Measurements from ENCODE around the gene CPSF2.
A peak's percentile ranks its signal among the peaks of the same experiment; 100 is the strongest.
"Not testable (repeated sequence)": the region's sequence is repeated elsewhere in the genome, so short reads cannot be mapped to it uniquely, and the experiment has no call there.

CPSF2 gene

DNA sequence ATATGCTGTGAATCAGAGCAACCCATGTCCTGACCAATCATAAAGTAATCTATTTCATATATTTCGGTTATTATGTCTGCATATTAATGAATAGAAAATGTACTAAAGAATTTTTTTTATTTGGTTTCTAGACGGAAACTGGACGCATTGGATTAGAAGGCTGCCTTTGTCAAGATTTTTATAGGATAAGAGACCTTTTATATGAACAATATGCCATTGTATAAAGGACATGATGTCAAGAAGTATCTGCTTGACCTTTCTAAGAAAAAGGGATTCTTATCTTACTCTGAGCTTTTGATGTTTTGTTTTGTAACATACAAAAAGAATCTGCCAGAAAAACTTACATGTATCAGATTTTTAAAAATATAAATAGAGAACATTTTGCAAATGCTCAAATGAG, 39.8 kb downstream of the CPSF2 start:
- no peak for DNase-seq (ENCODE audit: low read depth)
- no peak overlapping the region for H3K9ac ChIP-seq (ENCODE audit: low read length)
- peaks cover 16% of the 10 kb centered on the region for H3K4me1 ChIP-seq (ENCODE audit: control insufficient read depth, insufficient read depth, low read length)
- H3K27me3 ChIP-seq (replicated peaks; ENCODE audit: control insufficient read depth, insufficient read depth, low read length), result no peaks in the 10 kb centered on the region
- H3K36me3 ChIP-seq (ENCODE audit: control insufficient read depth, insufficient read depth, low read length, severe bottlenecking), result peaks cover 78% of the 10 kb centered on the region
- peaks cover 2% of the 10 kb centered on the region for H3K9me3 ChIP-seq (ENCODE audit: control insufficient read depth, low read length)
- no peak overlapping the region for H3K4me3 ChIP-seq (ENCODE audit: low read length)

DNA sequence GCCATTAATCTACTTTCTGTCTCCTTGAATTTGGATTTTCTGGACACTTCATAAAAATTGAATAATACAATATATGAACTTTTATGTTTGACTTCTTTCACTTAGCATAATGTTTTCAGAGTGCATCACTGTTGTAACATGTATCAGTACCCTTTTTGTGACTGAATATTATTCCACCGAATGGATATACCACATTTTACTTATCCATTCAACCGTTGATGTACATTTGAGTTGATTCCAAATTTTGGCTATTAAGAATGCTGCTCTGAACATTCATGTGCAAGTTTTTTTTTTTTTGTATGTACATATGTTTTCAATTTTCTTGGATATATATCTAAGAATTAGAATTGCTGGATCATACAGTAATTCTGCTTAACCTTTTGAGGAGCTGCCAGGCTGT, 43.2 kb downstream of the CPSF2 start:
- no peak for DNase-seq (ENCODE audit: low read depth)
- H3K27me3 ChIP-seq (replicated peaks; ENCODE audit: control insufficient read depth, insufficient read depth, low read length), result no peaks in the 10 kb centered on the region
- peaks cover 59% of the 10 kb centered on the region for H3K36me3 ChIP-seq (ENCODE audit: control insufficient read depth, insufficient read depth, low read length, severe bottlenecking)
- H3K4me1 ChIP-seq (ENCODE audit: control insufficient read depth, insufficient read depth, low read length), result peaks cover 14% of the 10 kb centered on the region
- H3K9me3 ChIP-seq (ENCODE audit: control insufficient read depth, low read length), result peaks cover 4% of the 10 kb centered on the region
- no peak overlapping the region for H3K4me3 ChIP-seq (ENCODE audit: low read length)
- no peak overlapping the region for H3K9ac ChIP-seq (ENCODE audit: low read length)

DNA sequence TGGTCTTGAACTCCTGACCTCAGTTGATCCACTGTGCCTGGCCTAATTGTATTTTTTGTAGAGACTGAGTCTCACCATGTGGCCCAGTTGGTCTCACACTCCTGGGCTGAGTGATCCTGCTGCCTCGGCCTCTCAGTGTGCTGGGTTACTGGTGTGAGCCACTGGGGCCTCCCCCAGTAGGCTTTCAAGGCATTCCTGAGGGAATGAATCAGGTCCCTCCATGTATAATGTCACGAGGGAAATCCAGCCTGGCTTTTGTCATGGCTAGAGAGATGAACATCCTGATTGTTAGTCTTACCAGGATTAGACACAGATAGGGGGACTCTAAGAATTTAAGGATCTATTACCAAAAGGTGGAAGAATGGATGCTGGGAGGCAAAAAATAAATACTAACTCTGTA, 51.9 kb downstream of the CPSF2 start:
- Histone ChIP-seq H3K9me3 (ENCODE audit: control insufficient read depth, low read length) (no peaks in the 10 kb centered on the region), H3K36me3 (ENCODE audit: control insufficient read depth, insufficient read depth, low read length, severe bottlenecking) (no peaks in the 10 kb centered on the region), H3K27me3 (replicated peaks; ENCODE audit: control insufficient read depth, insufficient read depth, low read length) (no peaks in the 10 kb centered on the region), H3K4me3 (ENCODE audit: low read length) (no peak overlapping the region), H3K4me1 (ENCODE audit: control insufficient read depth, insufficient read depth, low read length) (no peaks in the 10 kb centered on the region), H3K9ac (ENCODE audit: low read length) (no peak overlapping the region)
- peak; percentile 10 for DNase-seq (ENCODE audit: low read depth)

DNA sequence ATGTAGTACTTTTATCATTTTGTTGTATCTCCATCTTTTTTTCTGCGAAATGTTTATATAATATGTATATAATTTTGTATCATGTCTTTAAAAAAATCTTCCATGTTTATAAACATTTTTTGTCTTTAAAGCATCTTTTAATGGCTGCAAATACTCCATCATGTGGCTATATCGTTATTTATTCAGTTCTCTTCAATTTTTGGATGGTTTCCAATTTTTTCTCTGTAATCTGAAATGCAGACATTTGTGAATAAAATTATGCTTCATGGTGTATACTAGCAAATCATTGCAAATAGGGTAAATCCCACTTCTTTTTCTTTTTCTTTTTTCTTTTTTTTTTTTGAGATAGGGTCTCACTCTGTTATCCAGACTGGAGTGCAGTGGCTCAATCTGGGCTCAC, 54.0 kb downstream of the CPSF2 start:
- Histone ChIP-seq H3K9me3 (ENCODE audit: control insufficient read depth, low read length) (no peaks in the 10 kb centered on the region), H3K4me1 (ENCODE audit: control insufficient read depth, insufficient read depth, low read length) (no peaks in the 10 kb centered on the region), H3K27me3 (replicated peaks; ENCODE audit: control insufficient read depth, insufficient read depth, low read length) (no peaks in the 10 kb centered on the region), H3K9ac (ENCODE audit: low read length) (no peak overlapping the region), H3K4me3 (ENCODE audit: low read length) (no peak overlapping the region), H3K36me3 (ENCODE audit: control insufficient read depth, insufficient read depth, low read length, severe bottlenecking) (no peaks in the 10 kb centered on the region)
- DNase-seq (ENCODE audit: low read depth), result no peak

DNA sequence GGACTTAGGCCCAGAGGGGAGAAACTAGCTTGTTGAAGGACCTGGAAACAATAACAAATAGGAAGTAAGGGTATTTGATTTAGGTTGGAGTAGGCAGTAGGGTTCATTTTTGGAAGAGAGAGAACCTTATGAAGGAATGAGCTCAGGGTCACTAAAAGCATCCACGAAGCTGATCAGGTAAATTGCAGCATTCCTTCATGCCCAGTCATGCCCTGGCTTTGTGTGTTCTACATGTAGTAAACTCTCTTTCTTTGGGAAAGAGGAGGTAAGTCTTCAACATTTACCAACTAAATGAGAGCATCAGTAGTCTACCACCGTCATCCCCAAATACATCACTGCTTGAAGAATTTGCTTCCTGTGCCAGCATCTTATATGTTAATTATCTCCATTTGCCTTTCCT, 54.7 kb downstream of the CPSF2 start:
- Histone ChIP-seq H3K9ac (ENCODE audit: low read length) (no peak overlapping the region), H3K36me3 (ENCODE audit: control insufficient read depth, insufficient read depth, low read length, severe bottlenecking) (no peaks in the 10 kb centered on the region), H3K9me3 (ENCODE audit: control insufficient read depth, low read length) (no peaks in the 10 kb centered on the region), H3K4me3 (ENCODE audit: low read length) (no peak overlapping the region), H3K27me3 (replicated peaks; ENCODE audit: control insufficient read depth, insufficient read depth, low read length) (no peaks in the 10 kb centered on the region), H3K4me1 (ENCODE audit: control insufficient read depth, insufficient read depth, low read length) (no peaks in the 10 kb centered on the region)
- no peak for DNase-seq (ENCODE audit: low read depth)

DNA sequence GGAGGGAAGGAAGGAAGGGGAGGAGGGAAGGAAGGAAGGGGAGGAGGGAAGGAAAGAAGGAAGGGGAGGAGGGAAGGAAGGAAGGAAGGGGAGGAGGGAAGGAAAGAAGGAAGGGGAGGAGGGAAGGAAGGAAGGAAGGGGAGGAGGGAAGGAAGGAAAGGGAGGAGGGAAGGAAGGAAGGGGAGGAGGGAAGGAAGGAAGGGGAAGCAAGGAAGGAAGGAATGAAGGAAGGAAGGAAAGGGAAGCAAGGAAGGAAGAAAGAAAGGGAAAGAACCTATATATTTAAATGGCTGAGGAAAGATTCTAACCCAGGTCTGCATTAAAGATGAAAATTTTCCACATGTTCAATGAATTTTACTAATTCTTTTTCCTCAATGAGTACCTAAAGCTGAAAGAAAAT, 57.4 kb downstream of the CPSF2 start:
- not testable (repeated sequence) for H3K9me3 ChIP-seq (ENCODE audit: control insufficient read depth, low read length); H3K9ac ChIP-seq (ENCODE audit: low read length); H3K27me3 ChIP-seq (replicated peaks; ENCODE audit: control insufficient read depth, insufficient read depth, low read length); H3K4me1 ChIP-seq (ENCODE audit: control insufficient read depth, insufficient read depth, low read length); H3K4me3 ChIP-seq (ENCODE audit: low read length); DNase-seq (ENCODE audit: low read depth); H3K36me3 ChIP-seq (ENCODE audit: control insufficient read depth, insufficient read depth, low read length, severe bottlenecking)

DNA sequence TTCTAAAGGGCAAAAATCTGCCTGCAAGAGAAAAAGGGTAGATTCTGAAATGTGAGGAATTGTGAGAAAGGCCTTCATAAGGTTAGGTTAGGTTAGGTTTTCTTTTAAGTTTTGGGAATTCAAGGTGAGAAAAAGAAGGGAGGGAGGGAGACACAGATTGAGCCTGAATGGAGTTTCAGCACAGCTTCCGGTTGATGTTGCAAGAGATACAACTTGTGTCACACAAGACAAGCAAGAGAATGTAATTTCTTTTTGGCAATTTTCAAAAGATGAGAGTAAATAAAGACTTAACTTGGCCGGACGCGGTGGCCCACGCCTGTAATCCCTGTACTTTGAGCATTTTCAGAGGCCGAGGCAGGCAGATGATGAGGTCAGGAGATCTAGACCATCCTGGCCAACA, 63.8 kb downstream of the CPSF2 start:
- no peaks in the 10 kb centered on the region for H3K9me3 ChIP-seq (ENCODE audit: control insufficient read depth, low read length)
- H3K4me3 ChIP-seq (ENCODE audit: low read length), result no peak overlapping the region
- H3K4me1 ChIP-seq (ENCODE audit: control insufficient read depth, insufficient read depth, low read length), result no peaks in the 10 kb centered on the region
- no peak overlapping the region for H3K9ac ChIP-seq (ENCODE audit: low read length)
- no peak for DNase-seq (ENCODE audit: low read depth)
- no peaks in the 10 kb centered on the region for H3K27me3 ChIP-seq (replicated peaks; ENCODE audit: control insufficient read depth, insufficient read depth, low read length)
- H3K36me3 ChIP-seq (ENCODE audit: control insufficient read depth, insufficient read depth, low read length, severe bottlenecking), result no peaks in the 10 kb centered on the region

DNA sequence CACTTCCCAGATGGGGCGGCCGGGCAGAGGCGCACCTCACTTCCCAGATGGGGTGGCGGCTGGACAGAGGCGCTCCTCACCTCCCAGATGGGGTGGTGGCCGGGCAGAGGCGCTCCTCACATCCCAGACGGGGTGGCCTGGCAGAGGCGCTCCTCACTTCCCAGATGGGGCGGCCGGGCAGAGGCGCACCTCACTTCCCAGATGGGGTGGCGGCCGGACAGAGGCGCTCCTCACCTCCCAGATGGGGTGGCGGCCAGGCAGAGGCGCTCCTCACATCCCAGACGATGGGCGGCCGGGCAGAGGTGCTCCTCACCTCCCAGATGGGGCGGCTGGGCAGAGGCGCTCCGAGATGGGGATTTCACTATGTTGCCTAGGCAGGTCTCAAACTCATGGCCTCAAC, 65.8 kb downstream of the CPSF2 start:
- DNase-seq (ENCODE audit: low read depth); H3K36me3 ChIP-seq (ENCODE audit: control insufficient read depth, insufficient read depth, low read length, severe bottlenecking); H3K27me3 ChIP-seq (replicated peaks; ENCODE audit: control insufficient read depth, insufficient read depth, low read length); H3K9ac ChIP-seq (ENCODE audit: low read length); H3K4me1 ChIP-seq (ENCODE audit: control insufficient read depth, insufficient read depth, low read length); H3K9me3 ChIP-seq (ENCODE audit: control insufficient read depth, low read length); H3K4me3 ChIP-seq (ENCODE audit: low read length): not testable (repeated sequence)

DNA sequence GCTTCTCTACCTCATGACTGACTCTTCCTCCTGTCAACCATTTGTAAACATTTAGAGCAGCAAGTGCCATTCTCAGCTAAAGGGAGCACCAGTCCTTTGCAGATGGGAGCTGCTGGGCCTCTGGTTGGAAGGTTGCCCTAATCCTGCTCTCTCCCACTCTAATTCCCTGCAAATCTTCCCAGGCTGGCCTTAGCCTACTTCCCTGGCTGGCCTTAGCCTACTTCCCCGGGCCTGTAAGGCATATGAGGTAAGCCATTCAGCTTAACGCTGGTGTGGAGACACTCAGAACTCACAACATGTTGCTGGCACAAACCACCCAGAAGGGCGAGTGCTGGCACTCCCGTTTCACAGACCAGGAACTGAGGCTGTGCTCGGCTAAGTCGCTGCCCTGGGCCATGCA, 69.0 kb downstream of the CPSF2 start:
- H3K4me3 ChIP-seq (ENCODE audit: low read length), result no peak overlapping the region
- H3K27me3 ChIP-seq (replicated peaks; ENCODE audit: control insufficient read depth, insufficient read depth, low read length), result no peaks in the 10 kb centered on the region

DNA sequence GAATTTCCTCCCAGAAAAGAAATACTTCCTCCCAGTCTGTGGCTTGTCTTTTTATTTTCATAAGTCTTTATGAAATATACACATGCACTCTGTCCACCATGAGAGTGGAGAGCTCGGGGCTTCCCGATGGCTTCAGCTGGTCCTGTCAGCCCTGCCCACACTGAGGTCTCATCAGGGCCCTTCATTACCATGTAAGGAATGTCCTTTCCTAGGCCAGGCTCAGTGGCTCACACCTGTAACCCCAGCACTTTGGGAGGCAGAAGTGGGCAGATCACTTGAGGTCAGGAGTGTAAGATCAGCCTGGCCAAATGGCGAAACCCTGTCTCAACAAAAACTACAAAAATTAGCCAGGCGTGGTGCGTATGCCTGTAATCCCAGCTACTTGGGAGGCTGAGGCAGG, 77.0 kb downstream of the CPSF2 start:
- H3K9ac ChIP-seq (ENCODE audit: low read length), result no peak overlapping the region
- no peak for DNase-seq (ENCODE audit: low read depth)
- peaks cover 5% of the 10 kb centered on the region for H3K9me3 ChIP-seq (ENCODE audit: control insufficient read depth, low read length)
- H3K4me3 ChIP-seq (ENCODE audit: low read length), result no peak overlapping the region
- peaks cover 44% of the 10 kb centered on the region for H3K27me3 ChIP-seq (replicated peaks; ENCODE audit: control insufficient read depth, insufficient read depth, low read length)
- peaks cover 5% of the 10 kb centered on the region for H3K4me1 ChIP-seq (ENCODE audit: control insufficient read depth, insufficient read depth, low read length)
- no peaks in the 10 kb centered on the region for H3K36me3 ChIP-seq (ENCODE audit: control insufficient read depth, insufficient read depth, low read length, severe bottlenecking)

More for the DNA sequence above, 69.0 kb downstream of the CPSF2 start:
- DNase-seq (ENCODE audit: low read depth), result no peak
- Histone ChIP-seq H3K9me3 (ENCODE audit: control insufficient read depth, low read length) (no peaks in the 10 kb centered on the region), H3K9ac (ENCODE audit: low read length) (no peak overlapping the region), H3K4me1 (ENCODE audit: control insufficient read depth, insufficient read depth, low read length) (no peaks in the 10 kb centered on the region), H3K36me3 (ENCODE audit: control insufficient read depth, insufficient read depth, low read length, severe bottlenecking) (no peaks in the 10 kb centered on the region)

DNA sequence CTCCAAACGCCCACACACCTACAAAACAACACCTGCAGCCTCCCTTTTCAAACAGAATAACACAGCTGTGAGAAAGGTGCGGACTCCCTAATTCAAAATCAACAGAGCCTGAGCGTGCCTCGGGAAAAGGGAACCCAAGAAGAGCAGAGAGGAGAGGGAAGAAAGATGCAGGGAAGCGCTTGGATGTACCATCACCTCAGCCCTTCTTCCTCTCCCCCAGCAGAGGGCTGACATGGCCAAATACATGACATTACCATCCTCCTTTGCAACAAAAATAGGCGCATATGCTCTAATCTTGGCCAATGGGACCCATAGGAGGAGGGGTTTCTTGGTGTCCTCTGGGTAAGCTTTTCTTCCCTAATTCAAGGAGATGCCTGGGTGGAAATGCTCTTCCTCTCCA, 78.0 kb downstream of the CPSF2 start:
- Histone ChIP-seq H3K4me1 (ENCODE audit: control insufficient read depth, insufficient read depth, low read length) (peaks cover 5% of the 10 kb centered on the region), H3K4me3 (ENCODE audit: low read length) (no peak overlapping the region), H3K36me3 (ENCODE audit: control insufficient read depth, insufficient read depth, low read length, severe bottlenecking) (no peaks in the 10 kb centered on the region), H3K9me3 (ENCODE audit: control insufficient read depth, low read length) (peaks cover 6% of the 10 kb centered on the region), H3K27me3 (replicated peaks; ENCODE audit: control insufficient read depth, insufficient read depth, low read length) (peaks cover 53% of the 10 kb centered on the region), H3K9ac (ENCODE audit: low read length) (no peak overlapping the region)
- DNase-seq (ENCODE audit: low read depth), result no peak

DNA sequence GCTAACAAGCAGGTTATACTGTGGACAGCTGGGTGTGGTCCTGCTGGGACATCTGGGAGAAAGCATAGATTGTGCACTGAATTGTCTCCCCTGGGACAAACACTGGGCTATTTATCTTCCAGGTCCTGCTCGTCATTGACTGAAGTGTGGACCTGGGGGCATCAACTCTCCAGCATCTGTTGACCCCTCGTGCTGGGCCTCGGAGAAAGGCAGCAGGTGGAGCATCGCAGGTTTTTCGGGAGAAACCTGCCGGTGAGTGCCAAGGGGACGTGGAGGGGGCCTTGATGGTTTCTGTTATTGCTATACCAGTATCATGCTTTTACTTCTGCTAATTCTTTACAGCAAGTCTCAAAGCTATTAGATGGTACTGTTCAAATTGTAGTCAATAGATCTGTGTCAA, 81.3 kb downstream of the CPSF2 start:
- H3K4me3 ChIP-seq (ENCODE audit: low read length), result no peak overlapping the region
- no peaks in the 10 kb centered on the region for H3K36me3 ChIP-seq (ENCODE audit: control insufficient read depth, insufficient read depth, low read length, severe bottlenecking)
- H3K9ac ChIP-seq (ENCODE audit: low read length), result no peak overlapping the region
- peaks cover 5% of the 10 kb centered on the region for H3K4me1 ChIP-seq (ENCODE audit: control insufficient read depth, insufficient read depth, low read length)
- H3K27me3 ChIP-seq (replicated peaks; ENCODE audit: control insufficient read depth, insufficient read depth, low read length), result peaks cover 66% of the 10 kb centered on the region
- H3K9me3 ChIP-seq (ENCODE audit: control insufficient read depth, low read length), result peaks cover 13% of the 10 kb centered on the region
- DNase-seq (ENCODE audit: low read depth), result no peak

Data from adipocyte (in vitro differentiated cells).